Measurements from ENCODE around the gene CAMSAP1.

- TF ChIP-seq, protein P1, sequence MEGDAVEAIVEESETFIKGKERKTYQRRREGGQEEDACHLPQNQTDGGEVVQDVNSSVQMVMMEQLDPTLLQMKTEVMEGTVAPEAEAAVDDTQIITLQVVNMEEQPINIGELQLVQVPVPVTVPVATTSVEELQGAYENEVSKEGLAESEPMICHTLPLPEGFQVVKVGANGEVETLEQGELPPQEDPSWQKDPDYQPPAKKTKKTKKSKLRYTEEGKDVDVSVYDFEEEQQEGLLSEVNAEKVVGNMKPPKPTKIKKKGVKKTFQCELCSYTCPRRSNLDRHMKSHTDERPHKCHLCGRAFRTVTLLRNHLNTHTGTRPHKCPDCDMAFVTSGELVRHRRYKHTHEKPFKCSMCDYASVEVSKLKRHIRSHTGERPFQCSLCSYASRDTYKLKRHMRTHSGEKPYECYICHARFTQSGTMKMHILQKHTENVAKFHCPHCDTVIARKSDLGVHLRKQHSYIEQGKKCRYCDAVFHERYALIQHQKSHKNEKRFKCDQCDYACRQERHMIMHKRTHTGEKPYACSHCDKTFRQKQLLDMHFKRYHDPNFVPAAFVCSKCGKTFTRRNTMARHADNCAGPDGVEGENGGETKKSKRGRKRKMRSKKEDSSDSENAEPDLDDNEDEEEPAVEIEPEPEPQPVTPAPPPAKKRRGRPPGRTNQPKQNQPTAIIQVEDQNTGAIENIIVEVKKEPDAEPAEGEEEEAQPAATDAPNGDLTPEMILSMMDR (IDR thresholded peaks at IDR 0.05; ENCODE audit: insufficient read depth, low read depth, low read length), result no peak
- TF ChIP-seq EZH2 (IDR thresholded peaks at IDR 0.05; ENCODE audit: insufficient read depth, low read length), result no peak
Measured at GRCh38 chr9:135877791-135878527, 29.4 kb downstream of the CAMSAP1 start.
